ENCODE measurements around the gene ATN1.

- no peak for TF ChIP-seq POLR2AphosphoS5 (IDR thresholded peaks at IDR 0.05)
- TF ChIP-seq CTCF (IDR thresholded peaks at IDR 0.05): no peak
These were observed 31.5 kb downstream of the ATN1 start for GRCh38 chr12:6959058-6959804.

Measured in prostate gland (tissue), 2 donors.